HG03097 (cell line): ENCODE results near the gene DNAH12.

Experiments used
- ATAC-seq: cut with Tn5 transposase; IDR thresholded peaks from one replicate; pipeline ENCODE4 v1.9.1; 2021; ENCODE audit not compliant: unreplicated experiment, low FRiP score

Gene DNAH12

GRCh38 chr3:57261119-57261518 lies 283.0 kb downstream of the DNAH12 start:
- no peak for ATAC-seq

DNA sequence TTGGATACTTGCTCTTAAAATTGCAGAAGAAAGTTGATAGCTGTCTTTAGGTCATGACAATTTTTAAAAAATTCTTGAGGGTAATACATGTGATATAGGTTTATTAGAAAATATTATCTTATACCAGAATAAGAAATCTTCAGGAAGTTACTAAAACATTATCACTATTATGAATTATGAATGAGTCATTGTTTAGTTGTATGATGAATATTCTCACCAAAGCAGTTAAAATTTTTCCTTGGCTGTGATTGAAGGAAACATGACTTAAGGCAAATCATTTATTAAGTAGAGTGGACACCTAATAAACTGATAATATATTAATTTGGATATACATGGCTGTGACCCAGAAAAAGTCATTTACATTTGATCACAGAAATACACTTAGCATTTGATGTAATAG lies 286.5 kb downstream of the DNAH12 start:
- ATAC-seq, result no peak

DNA sequence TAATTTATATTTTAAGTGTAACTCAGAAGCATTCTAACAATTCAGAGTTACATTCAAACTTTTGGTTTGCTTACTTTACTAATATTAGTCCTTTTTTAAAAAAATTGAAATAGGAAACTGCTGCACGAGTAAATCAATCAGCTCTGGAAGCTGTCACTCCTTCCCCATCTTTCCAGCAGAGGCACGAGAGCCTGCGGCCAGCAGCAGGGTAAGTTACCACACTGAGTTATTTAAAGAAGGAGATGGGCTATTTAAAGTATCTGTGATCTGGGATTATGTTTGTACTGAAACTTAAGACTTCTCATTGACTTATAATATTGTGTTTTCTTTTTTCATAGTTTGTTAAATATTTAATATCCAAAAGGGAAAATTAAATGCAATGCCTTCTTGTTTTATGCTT lies 287.3 kb downstream of the DNAH12 start:
- no peak for ATAC-seq

DNA sequence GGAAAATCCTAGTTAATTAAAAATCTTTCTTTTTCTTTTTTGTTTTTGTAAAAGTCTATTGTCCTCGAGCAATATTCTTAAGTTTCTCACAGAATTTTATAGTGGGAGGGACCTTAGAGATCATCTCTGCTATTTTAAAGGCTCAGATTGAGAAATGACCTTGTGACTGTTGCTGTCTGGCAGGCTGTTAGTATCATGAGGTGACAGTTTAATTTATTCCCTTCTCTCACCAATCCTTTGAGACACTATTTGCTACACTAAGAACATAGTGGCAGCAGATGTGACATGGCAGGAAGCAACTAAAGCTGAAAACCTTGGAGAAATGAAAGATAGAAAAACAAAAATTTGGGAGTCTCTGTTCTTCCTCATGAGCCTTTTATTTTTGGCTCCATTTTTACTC lies 291.7 kb downstream of the DNAH12 start:
- ATAC-seq, result no peak

GRCh38 chr3:57244946-57245345 lies 299.2 kb downstream of the DNAH12 start:
- no peak for ATAC-seq
